Stimulated activated CD4-positive, alpha-beta T cell treated with anti-CD3 and anti-CD28 coated beads, TNF-alpha, amount 100 ng/mL, for 24 hours (primary cell): ENCODE data around the gene VPS8.
"Not testable (repeated sequence)": the region's sequence is repeated elsewhere in the genome, so short reads cannot be mapped to it uniquely, and the experiment has no call there.

Experiments
- DNase-seq, 3 experiments: peaks; one replicate each; pipeline ENCODE4 v3.0.0-alpha.2; 2020; ENCODE audit warnings: low read depth in 3 of 3

VPS8 gene

GRCh38 chr3:184985586-184985985, 173.6 kb downstream of the VPS8 start:
- DNase-seq, result no peak

DNA sequence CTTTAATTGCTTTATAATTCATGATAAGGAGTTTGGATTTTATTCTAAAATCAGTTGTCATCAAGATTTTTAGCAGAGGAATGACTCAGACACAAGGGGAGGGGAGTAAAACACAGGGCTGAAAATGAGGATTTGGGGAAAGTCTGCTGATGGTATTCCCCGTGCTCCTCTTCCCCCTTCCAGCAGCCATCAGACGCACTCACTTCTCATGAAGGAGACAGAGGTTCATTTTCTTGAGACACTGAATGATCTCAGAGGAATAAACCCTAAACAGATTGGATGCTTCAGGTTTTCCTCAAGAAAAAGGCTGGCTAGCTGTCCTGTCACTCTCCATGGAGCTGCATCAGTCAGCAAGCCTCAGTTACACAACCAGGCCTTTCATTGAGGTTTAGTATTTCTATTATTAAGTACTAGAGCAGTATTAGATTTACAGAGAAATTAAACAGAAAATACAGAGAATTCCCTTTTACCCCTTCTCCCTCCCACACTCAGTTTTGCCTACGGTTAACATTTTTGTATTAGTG, 174.5 kb downstream of the VPS8 start:
- DNase-seq, result no peak

- DNase-seq, result no peak
Observed at GRCh38 chr3:184993394-184993793, 181.4 kb downstream of the VPS8 start.

- not testable (repeated sequence) for DNase-seq
Observed at GRCh38 chr3:185003876-185004275, 191.9 kb downstream of the VPS8 start.

- no peak for DNase-seq
Observed at GRCh38 chr3:185009650-185010049, 197.7 kb downstream of the VPS8 start.

GRCh38 chr3:185017584-185017983, 205.6 kb downstream of the VPS8 start:
- not testable (repeated sequence) for DNase-seq

- not testable (repeated sequence) for DNase-seq
Observed at GRCh38 chr3:185017996-185018395, 206.0 kb downstream of the VPS8 start.

DNA sequence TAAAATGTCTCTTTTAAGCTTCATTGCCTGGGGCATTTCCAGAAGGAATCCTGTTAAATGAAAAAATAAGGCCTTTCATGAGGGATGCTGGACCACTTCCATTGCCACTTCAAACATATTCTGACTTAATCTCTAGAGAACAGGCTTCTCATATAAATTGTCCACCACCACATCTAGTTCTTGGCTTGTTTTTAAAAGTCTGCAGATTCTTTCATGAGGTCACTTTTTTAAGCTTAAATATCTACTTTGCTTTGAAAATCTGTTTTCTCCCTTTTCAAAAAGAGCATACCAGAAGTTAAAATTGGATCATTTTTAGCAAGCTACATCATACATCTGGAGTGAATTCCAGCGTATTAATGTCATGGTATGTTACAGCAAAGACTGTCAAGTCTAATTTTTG, 209.3 kb downstream of the VPS8 start:
- no peak for DNase-seq

GRCh38 chr3:185024406-185024805, 212.4 kb downstream of the VPS8 start:
- no peak for DNase-seq

DNA sequence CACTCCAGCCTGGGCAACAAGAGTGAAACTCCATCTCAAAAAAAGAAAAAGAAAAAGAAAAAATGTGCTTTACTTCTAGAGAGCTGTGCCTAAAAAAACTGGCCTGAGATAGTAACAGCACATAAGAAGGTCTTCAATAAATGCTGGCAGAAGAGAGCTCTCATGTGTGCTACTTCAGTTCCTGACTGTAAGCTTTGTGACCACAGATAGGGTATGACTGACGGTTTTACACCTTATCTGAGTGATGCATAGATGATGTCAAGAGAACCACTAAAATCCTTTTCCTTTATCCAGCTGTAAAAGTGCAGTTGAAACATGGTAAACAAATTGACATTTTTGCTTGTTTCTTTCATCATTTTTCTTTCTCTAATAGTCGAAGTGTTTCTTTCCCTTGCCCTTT, 213.0 kb downstream of the VPS8 start:
- no peak for DNase-seq

DNA sequence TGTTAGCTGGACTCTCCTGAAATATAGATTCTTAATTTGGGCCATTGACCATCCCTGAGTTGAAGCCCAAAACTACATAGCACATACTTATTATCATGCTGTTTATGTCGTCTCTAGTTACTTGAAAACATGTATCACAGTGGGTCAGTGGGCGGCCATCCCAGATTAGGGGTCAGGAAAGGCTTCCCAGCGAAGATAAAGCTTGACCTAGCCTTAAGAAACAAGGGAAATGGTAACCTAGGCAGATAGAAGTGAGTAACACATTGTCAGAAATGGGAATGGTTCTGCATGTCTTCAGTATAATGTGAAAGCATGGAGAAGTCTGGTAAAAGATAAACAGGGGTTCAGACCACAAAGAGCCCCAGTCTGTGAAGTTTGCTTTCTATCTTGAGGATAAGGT, 216.2 kb downstream of the VPS8 start:
- DNase-seq, result no peak

DNA sequence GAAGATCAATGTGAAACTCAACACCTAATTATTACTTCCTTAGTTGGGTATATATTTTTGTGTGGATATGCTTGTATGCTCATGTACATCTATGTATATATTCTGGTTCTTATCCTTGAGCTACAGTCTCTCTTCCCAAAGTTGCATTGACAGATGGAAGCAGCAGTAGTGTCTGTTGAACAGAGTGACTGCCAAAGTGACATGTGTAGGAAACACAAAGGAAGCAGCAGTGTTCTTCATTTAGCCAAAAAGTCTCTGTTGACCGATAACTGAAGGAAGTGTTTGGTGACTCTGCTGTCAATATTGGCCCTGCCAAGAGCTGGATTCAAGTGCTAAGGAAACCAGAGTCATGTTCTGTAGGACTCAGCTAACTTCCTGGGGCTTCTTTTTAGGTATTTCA, 217.1 kb downstream of the VPS8 start:
- DNase-seq, result no peak

DNA sequence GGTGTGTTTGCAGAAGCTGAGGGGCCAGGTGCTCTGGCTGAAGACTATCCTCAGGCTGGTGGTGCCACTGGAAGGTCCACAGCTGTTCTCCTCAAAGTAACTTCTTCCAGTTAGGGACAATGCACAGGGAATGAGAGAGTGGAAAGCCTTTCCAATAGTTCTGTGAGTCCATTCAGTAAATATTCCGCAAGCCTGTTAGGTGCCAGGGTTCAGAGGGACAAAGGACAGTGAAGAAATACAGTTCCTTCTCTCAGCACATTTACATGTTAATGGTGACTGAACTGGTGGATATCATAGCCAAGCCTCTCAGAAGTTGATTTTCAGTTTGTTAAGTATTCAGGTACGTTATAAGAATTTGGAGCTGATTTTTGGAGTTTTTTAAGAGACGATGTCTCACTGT, 218.4 kb downstream of the VPS8 start:
- no peak for DNase-seq

GRCh38 chr3:185030951-185031350, 219.0 kb downstream of the VPS8 start:
- DNase-seq, result no peak

GRCh38 chr3:185037801-185038200, 225.8 kb downstream of the VPS8 start:
- no peak for DNase-seq

DNA sequence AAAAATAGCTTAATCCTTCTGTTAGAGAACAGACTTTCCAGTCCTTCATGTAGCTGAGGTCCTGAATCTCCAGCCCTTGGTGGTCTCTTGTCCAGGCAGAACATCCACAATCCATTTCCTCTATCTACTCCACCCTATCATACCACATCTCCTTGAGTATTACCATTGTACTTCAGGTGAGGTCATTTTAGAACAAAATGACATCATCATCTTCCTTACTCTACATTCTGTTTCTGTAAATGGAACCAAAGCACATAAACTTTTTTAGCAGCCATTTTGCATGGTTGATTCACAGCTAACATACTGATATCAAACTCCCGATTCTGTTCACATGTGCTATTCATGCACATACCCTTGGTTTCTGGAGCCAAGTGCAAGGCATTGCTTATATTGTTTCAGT, 228.5 kb downstream of the VPS8 start:
- no peak for DNase-seq

- no peak for DNase-seq
Observed at GRCh38 chr3:185041540-185041939, 229.6 kb downstream of the VPS8 start.

- DNase-seq, result no peak
Observed at GRCh38 chr3:185042312-185043050, 230.5 kb downstream of the VPS8 start.

DNA sequence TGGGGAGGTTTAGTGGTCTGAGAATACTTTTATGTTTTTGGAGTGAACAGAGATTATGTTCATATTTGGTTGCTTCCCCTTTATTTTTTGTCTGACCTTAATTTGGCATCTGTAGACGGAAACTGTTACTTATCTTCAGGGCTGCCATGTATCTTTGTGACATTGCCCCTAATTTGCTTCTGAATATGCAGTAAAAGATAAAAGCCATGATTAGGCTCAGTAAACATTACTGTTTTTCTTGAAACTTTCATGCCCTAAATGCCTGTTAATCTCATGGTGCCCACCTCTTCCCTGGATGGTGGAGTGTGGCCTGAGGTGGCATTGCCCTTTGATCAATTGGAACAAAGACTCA, 234.2 kb downstream of the VPS8 start:
- no peak for DNase-seq

- no peak for DNase-seq
Observed at GRCh38 chr3:185046603-185047002, 234.6 kb downstream of the VPS8 start.

DNA sequence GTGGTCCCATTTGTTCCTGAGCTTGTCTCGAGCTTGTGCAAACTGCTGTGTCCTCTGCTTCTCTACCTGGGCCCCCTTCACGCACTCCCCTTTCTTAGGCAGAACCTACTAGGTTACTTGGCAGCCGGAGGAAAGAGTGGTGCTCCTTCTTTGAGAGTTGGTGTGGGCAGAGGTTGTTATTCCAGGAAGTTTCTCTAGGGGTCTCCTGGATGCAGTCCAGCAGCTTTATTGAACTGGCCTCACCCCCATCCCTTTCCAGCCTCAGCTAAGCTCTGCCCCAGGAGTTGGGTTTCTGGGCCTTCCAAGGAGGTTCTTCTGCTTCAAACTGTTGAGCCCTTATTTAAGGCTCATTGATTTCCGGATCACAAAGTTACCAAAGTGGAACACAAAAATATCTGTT, 237.7 kb downstream of the VPS8 start:
- no peak for DNase-seq

DNA sequence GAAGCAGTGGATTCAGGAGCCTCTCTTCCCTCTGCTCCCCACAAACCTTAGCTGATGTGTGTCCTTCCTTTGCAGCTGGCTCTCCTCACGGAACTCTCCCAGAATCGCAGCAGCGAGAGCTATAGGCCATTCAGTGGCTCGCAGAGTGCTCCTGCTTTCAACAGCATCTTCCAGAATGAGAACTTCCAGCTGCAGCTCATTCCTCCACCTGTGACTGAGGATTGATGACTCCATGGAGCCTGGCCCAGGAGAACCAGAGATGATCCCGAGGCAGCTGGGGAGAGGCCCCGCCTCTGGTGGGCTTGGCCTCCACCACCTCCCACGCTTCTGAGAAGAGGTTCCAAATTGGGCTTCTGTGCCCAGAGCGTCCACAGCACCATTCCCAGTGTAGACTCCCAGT, 239.8 kb downstream of the VPS8 start:
- DNase-seq, result no peak

GRCh38 chr3:185052631-185053030, 240.7 kb downstream of the VPS8 start:
- DNase-seq, result no peak

- no peak for DNase-seq
Observed at GRCh38 chr3:185056908-185057307, 244.9 kb downstream of the VPS8 start.
